AG10803 (cell line): ENCODE data around the gene STC2.

ENCODE experiments used
- DNase-seq: peaks from one replicate; pipeline ENCODE4 v3.0.0; 2010; ENCODE audit warnings: low read depth
- H3K4me3 ChIP-seq: 2 replicates; pipeline ENCODE4 v1.5.1; 2011; ENCODE audit warnings: mild to moderate bottlenecking, low read length, control low read depth
- TF ChIP-seq, protein P1 (sequence below): conservative IDR thresholded peaks from 2 replicates; pipeline ENCODE4 v1.5.1; 2011; ENCODE audit warnings: mild to moderate bottlenecking, low read length, control low read depth, inconsistent platforms

Gene STC2

DNA sequence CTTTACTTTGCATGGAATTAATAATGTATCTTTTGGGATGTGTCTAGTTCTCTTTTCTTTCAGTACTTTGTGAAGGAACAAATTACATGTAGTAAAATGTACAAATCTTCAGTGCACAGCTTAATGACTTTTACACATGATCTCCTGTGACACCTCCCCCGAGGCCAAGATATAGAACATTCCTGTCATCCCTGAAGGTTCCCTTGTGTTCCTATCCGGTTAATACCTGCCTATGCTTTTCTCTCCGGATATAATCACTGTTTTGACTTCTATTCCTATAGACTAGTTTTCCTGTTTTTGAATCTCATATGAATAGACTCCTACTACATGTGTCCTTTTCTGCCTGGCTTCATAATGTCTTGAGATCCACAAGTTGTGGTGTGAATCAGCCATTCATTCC is 21.5 kb downstream of the STC2 start:
- DNase-seq = no peak
- H3K4me3 ChIP-seq = no peak overlapping the region
- TF ChIP-seq, protein P1, sequence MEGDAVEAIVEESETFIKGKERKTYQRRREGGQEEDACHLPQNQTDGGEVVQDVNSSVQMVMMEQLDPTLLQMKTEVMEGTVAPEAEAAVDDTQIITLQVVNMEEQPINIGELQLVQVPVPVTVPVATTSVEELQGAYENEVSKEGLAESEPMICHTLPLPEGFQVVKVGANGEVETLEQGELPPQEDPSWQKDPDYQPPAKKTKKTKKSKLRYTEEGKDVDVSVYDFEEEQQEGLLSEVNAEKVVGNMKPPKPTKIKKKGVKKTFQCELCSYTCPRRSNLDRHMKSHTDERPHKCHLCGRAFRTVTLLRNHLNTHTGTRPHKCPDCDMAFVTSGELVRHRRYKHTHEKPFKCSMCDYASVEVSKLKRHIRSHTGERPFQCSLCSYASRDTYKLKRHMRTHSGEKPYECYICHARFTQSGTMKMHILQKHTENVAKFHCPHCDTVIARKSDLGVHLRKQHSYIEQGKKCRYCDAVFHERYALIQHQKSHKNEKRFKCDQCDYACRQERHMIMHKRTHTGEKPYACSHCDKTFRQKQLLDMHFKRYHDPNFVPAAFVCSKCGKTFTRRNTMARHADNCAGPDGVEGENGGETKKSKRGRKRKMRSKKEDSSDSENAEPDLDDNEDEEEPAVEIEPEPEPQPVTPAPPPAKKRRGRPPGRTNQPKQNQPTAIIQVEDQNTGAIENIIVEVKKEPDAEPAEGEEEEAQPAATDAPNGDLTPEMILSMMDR = no peak

DNA sequence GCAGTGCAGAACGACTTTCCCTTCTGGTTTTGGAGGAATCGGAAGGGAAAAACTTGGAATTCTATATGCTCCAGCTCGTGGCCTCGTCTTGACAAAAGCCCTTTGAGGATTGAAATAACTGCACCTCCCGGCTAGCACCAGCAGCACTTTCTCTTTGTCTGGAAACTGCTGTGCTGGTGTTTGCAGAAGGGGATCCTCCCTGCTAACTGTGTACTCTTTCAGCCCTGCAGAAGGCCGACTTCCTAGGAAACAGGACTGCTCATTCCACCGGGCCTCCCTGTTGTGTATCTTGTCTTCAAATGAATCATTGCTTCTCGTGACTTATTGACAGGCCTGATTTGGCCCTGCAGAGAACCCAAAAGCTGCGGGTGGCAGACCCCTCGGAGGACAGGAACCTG is 23.6 kb downstream of the STC2 start:
- TF ChIP-seq, protein P1 = no peak
- H3K4me3 ChIP-seq = no peak overlapping the region
- no peak for DNase-seq

DNA sequence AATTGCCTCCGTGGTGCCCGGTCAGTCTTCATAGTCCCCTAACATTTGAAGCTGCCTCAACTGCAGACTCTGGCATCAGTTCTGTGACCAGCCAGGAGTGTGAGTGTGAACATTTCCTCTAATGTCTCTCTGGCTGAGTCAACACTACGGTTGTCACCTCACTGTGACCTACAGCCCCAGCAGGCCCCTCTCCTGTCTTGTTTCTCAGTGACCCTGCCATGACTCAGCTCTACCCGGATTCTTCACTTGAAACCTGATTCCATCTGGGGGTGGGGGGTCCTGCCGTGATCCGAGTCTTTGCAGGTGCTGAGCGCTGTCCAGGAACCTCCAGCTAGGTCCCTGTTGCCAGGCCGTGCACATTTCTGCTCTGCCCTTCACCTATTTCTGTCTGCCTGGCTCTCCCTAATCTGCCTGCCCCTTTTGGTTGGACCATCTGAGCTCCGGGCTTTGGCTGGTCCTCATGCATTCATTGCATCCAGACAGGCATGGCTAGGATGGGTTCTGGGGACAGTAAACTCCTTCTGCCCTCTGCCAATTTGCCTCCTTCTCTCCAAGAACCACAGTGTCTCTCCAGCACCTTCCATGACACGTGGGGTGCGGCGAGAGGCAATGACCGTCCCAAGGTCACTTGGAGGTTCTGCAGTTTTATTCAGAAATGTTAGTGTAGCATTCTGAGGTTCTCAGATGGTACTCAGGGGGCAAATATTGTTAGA is 24.2 kb downstream of the STC2 start:
- no peak overlapping the region for H3K4me3 ChIP-seq
- no peak for DNase-seq

DNA sequence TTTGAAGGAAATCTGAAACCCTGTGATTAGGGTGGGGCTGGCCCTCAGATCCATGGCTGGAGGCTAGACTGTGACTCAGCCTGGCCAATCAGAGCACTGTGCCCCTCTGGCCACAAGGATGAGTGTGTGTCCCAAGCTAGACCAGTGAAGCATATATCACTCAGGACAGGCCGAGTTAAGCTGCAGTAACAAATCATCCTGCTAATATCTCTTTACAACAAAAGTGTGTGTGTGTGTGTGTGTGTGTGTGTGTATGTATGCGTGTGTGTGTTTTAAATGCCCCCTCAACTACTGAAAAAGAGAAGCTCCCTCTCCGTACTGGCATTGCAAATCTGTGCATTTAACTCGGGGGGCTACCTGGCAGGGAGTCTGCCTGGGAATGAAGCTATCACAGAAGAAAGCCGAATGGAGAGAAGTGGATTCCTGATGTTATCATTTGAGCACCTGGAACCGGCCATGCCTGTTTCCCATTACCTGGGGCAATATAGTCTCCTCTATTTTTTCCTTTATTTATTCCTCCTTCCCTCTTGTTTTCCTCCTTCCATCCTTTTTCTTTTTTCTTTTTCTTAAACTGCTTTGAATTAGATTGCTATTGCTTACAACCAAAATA is 25.6 kb downstream of the STC2 start:
- H3K4me3 ChIP-seq = no peak overlapping the region
- TF ChIP-seq, protein P1 = peak; percentile 23
- DNase-seq = peak; percentile 79

More for the DNA sequence above, 24.2 kb downstream of the STC2 start:
- TF ChIP-seq, protein P1 = no peak

DNA sequence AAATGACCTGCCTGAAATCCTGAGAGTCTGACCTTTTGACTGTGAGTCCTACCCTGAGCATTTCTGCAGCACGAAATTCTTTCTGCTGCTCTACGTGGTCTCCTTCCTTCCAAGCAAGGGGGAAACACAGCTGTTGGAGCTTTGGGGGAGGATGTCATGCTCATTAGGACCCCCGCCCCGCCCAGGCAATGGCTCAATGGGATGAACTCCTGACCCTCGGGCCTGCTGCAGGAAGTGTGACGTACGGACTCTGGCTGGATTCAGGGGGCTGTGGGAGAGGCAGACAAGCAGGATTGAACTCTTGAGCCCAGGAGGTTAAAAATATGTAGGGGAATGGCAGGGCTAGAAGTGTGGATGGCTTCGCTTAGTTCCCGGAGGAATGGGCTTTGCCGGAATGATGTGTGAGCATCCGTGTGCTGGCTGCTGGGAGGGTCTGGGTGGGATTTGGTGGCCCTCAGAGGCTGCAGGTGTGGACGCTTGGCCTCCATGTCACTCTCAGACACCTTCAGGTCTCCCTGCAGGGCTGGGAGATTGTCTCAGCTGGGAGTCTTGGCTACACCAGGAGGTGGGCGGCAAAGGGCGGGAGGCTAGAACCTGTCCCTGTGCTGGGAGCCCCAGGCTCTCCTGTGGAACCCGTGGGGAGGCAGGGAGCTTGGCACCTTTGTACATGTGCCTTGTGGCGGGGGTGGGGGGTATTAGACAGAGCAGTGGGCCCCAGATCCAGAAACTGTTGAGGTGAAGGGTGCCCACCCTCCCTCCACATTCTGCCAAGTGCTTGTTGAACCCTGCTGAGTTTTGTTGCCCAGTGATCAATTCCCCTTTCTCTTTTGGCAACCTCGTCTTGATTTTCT is 26.3 kb downstream of the STC2 start:
- TF ChIP-seq, protein P1 = no peak
- H3K4me3 ChIP-seq = no peak overlapping the region
- no peak for DNase-seq

DNA sequence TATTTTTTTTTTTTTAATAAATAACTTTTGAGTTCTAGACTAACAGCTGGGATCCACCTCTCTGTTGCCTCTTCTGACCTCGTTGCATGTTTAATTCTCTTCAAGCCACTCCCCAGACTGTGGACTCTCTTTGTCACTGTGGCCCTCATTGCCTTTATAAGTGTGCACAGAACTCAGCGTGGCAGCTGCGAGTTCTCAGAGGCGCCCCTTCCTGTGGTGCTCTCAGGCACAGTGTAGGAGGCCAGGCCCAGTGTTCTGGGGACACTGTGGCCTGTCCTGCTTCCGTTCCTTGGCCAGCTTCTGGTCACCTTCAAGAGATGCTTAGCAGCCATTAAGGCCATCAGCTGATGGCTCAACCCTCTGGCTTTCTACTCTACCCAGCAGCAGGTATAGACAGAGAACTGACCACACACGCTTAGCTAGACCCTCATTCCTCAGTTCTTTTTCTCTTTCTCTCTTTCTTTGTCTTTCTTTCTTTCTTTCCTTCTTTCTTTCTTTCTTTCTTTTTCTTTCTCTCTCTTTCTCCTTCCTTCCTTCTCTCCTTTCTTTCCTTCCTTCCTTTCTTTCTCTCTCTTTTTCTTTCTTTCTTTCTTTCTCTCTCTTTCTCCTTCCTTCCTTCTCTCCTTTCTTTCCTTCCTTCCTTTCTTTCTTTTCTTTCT is 27.7 kb downstream of the STC2 start:
- no peak for DNase-seq
- no peak overlapping the region for H3K4me3 ChIP-seq

More for the DNA sequence above, 27.7 kb downstream of the STC2 start:
- TF ChIP-seq, protein P1 = no peak
